Measurements from ENCODE around the gene COX6A1. TPM values are rescaled to one million over a fixed set of nuclear protein-coding genes. Genes with fewer than 3 reads are reported as not detected.

COX6A1 gene
- total RNA-seq, 1 experiment from 2014 or later = 2,042 TPM

GRCh38 chr12:120455302-120455701 is 17.4 kb downstream of the COX6A1 start:
- H3K36me3 ChIP-seq (ENCODE audit: low read depth, low read length) = peaks cover 60% of the 10 kb centered on the region
- DNase-seq (no peak), ATAC-seq (no peak)
- H4K20me1 ChIP-seq (ENCODE audit: low read length) = peaks cover 24% of the 10 kb centered on the region
- no peaks in the 10 kb centered on the region for H3K9me3 ChIP-seq (ENCODE audit: low read length)
- H3K4me1 ChIP-seq (ENCODE audit: insufficient read depth, low read length) = no peaks in the 10 kb centered on the region
- CTCF ChIA-PET = interaction anchor here (0.7 kb wide), 1 partner anchor 10 kb away, joined by 3 read pairs; no protein-coding TSS in a partner anchor
- BruUV-seq (replicated peaks) = no TSS peak
- H3F3A ChIP-seq (ENCODE audit: low read length, unreplicated experiment) = peaks cover 4% of the 10 kb centered on the region
- no peak overlapping the region for H2AFZ ChIP-seq (ENCODE audit: low read length)
- TF ChIP-seq CTCF (conservative IDR thresholded peaks at IDR 0.05; ENCODE audit: low read depth, low read length) = no peak
- TF ChIP-seq EZH2phosphoT487 (IDR thresholded peaks at IDR 0.05; ENCODE audit: borderline replicate concordance, low read length) = no peak
- TF ChIP-seq EZH2 (IDR thresholded peaks at IDR 0.05; ENCODE audit: low read length, unreplicated experiment) = no peak
- no peaks in the 10 kb centered on the region for H3K27me3 ChIP-seq (ENCODE audit: low read length)
- no peak overlapping the region for H3K4me3 ChIP-seq (ENCODE audit: low read length)
- H3K9ac ChIP-seq (ENCODE audit: low read length) = no peak overlapping the region
- no peak overlapping the region for H3K4me2 ChIP-seq (ENCODE audit: low read length)
- H3K9me2 ChIP-seq (replicated peaks; ENCODE audit: low read length) = no peaks in the 10 kb centered on the region
- H3K27ac ChIP-seq (ENCODE audit: low read length) = no peak overlapping the region
- intact Hi-C loops (cut with micrococcal nuclease) = no loop called here
- POLR2A ChIA-PET (ENCODE audit: unreplicated experiment) = no interaction called here
- peaks cover 13% of the 10 kb centered on the region for H3K79me2 ChIP-seq (ENCODE audit: low read length)

GRCh38 chr12:120457133-120457532 is 19.2 kb downstream of the COX6A1 start:
- H3K27me3 ChIP-seq (ENCODE audit: low read length) = no peaks in the 10 kb centered on the region
- no peak for ATAC-seq
- H3K9me3 ChIP-seq (ENCODE audit: low read length) = no peaks in the 10 kb centered on the region
- no peak overlapping the region for H3K4me3 ChIP-seq (ENCODE audit: low read length)
- TF ChIP-seq EZH2phosphoT487 (IDR thresholded peaks at IDR 0.05; ENCODE audit: borderline replicate concordance, low read length) (no peak), EZH2 (IDR thresholded peaks at IDR 0.05; ENCODE audit: low read length, unreplicated experiment) (no peak), CTCF (conservative IDR thresholded peaks at IDR 0.05; ENCODE audit: low read depth, low read length) (peak; percentile 65)
- BruUV-seq (replicated peaks) = no TSS peak
- H3K9me2 ChIP-seq (replicated peaks; ENCODE audit: low read length) = no peaks in the 10 kb centered on the region
- H3K27ac ChIP-seq (ENCODE audit: low read length) = no peak overlapping the region
- CTCF ChIA-PET = no interaction called here
- peak; percentile 23 for DNase-seq
- H3K4me2 ChIP-seq (ENCODE audit: low read length) = no peak overlapping the region
- intact Hi-C loops (cut with micrococcal nuclease) = no loop called here
- peaks cover 69% of the 10 kb centered on the region for H3K36me3 ChIP-seq (ENCODE audit: low read depth, low read length)
- peaks cover 9% of the 10 kb centered on the region for H3K79me2 ChIP-seq (ENCODE audit: low read length)
- H3F3A ChIP-seq (ENCODE audit: low read length, unreplicated experiment) = peaks cover 4% of the 10 kb centered on the region
- H2AFZ ChIP-seq (ENCODE audit: low read length) = no peak overlapping the region
- POLR2A ChIA-PET (ENCODE audit: unreplicated experiment) = no interaction called here
- no peak overlapping the region for H3K9ac ChIP-seq (ENCODE audit: low read length)
- no peaks in the 10 kb centered on the region for H3K4me1 ChIP-seq (ENCODE audit: insufficient read depth, low read length)
- H4K20me1 ChIP-seq (ENCODE audit: low read length) = peaks cover 26% of the 10 kb centered on the region

- Histone ChIP-seq H3K9ac (ENCODE audit: low read length) (no peak overlapping the region), H3F3A (ENCODE audit: low read length, unreplicated experiment) (no peaks in the 10 kb centered on the region), H2AFZ (ENCODE audit: low read length) (no peak overlapping the region), H4K20me1 (ENCODE audit: low read length) (peaks cover 30% of the 10 kb centered on the region), H3K4me3 (ENCODE audit: low read length) (no peak overlapping the region), H3K4me2 (ENCODE audit: low read length) (no peak overlapping the region), H3K27me3 (ENCODE audit: low read length) (no peaks in the 10 kb centered on the region), H3K4me1 (ENCODE audit: insufficient read depth, low read length) (no peaks in the 10 kb centered on the region), H3K9me3 (ENCODE audit: low read length) (no peaks in the 10 kb centered on the region), H3K79me2 (ENCODE audit: low read length) (peaks cover 24% of the 10 kb centered on the region), H3K9me2 (replicated peaks; ENCODE audit: low read length) (no peaks in the 10 kb centered on the region), H3K36me3 (ENCODE audit: low read depth, low read length) (peaks cover 73% of the 10 kb centered on the region), H3K27ac (ENCODE audit: low read length) (no peak overlapping the region)
- DNase-seq = no peak
- ATAC-seq = no peak
- POLR2A ChIA-PET (ENCODE audit: unreplicated experiment) = no interaction called here
- CTCF ChIA-PET = no interaction called here
- TF ChIP-seq EZH2 (IDR thresholded peaks at IDR 0.05; ENCODE audit: low read length, unreplicated experiment) = no peak
- TF ChIP-seq EZH2phosphoT487 (IDR thresholded peaks at IDR 0.05; ENCODE audit: borderline replicate concordance, low read length) = no peak
- TF ChIP-seq CTCF (conservative IDR thresholded peaks at IDR 0.05; ENCODE audit: low read depth, low read length) = no peak
- intact Hi-C loops (cut with micrococcal nuclease) = no loop called here
- TSS peak; percentile 13 for BruUV-seq (replicated peaks)
These were observed 22.2 kb downstream of the COX6A1 start for GRCh38 chr12:120460157-120460556.

All from PC-3 (cell line).